OCI-LY1 (cell line): ENCODE measurements around the gene TCF7.
A peak's percentile ranks its signal among the peaks of the same experiment; 100 is the strongest.

Experiments
- EZH2 ChIP-seq: fragments of 200-600 bp; sonication (generic), shearing (Covaris generic); IDR thresholded peaks from 2 replicates; pipeline ENCODE4 v1.8.0; 2017; ENCODE audit warnings: borderline replicate concordance, mixed run types, mild to moderate bottlenecking, antibody characterized with exemption, low read length, moderate library complexity, mixed read lengths
- TF ChIP-seq, protein P1 (sequence below): fragments of 200-600 bp; sonication (generic), shearing (Covaris generic); IDR thresholded peaks from 2 replicates; pipeline ENCODE4 v1.5.1; 2017; ENCODE audit warnings: mild to moderate bottlenecking, antibody characterized with exemption, low read length, moderate library complexity, mixed read lengths

DNA sequence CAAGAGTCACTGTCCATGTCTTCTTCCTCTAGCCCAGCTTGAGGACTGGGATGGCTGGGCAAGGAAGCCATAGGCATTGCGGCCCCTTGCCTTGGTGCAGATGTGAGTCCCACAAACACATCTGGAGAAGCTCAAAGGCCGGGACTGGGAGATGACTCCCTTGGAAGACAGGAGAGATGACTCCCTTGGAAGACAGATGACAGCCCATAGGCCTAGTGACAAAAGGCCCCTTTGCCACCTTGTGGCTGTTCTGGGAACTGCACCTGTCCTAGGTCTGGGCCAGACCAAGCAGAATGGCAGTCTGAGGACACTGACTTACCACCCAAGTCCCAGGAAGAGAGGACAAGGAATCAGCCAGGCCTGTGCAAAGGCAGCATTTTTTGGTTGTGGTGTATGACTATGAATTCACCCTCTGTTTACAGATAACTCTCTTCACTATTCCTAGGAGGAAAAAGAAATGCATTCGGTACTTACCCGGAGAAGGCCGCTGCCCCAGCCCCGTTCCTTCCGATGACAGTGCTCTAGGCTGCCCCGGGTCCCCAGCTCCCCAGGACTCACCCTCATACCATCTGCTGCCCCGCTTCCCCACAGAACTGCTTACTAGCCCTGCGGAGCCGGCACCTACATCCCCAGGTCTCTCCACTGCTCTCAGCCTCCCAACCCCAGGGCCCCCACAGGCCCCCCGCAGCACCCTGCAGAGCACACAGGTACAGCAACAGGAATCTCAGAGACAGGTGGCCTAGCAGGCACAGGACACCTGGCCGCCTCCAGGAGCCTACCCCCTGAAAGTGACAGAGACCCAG, 31.5 kb downstream of the TCF7 start:
- TF ChIP-seq, protein P1, sequence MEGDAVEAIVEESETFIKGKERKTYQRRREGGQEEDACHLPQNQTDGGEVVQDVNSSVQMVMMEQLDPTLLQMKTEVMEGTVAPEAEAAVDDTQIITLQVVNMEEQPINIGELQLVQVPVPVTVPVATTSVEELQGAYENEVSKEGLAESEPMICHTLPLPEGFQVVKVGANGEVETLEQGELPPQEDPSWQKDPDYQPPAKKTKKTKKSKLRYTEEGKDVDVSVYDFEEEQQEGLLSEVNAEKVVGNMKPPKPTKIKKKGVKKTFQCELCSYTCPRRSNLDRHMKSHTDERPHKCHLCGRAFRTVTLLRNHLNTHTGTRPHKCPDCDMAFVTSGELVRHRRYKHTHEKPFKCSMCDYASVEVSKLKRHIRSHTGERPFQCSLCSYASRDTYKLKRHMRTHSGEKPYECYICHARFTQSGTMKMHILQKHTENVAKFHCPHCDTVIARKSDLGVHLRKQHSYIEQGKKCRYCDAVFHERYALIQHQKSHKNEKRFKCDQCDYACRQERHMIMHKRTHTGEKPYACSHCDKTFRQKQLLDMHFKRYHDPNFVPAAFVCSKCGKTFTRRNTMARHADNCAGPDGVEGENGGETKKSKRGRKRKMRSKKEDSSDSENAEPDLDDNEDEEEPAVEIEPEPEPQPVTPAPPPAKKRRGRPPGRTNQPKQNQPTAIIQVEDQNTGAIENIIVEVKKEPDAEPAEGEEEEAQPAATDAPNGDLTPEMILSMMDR, result peak; percentile 84
- no peak for TF ChIP-seq EZH2
